IMR-90 (cell line): ENCODE measurements around the gene TBC1D8. TPM values are rescaled to one million over a fixed set of nuclear protein-coding genes. Genes with fewer than 3 reads are reported as not detected.
A peak's percentile ranks its signal among the peaks of the same experiment; 100 is the strongest.

Source experiments
- ATAC-seq: fragments of 200-7000 bp; cut with Tn5 transposase; 2 replicates; pipeline ENCODE4 v1.9.1; 2020; ENCODE audit warnings: low read depth, mild to moderate bottlenecking, moderate library complexity
- BruUV-seq: library from RNA; stranded (reverse); fragments of 400-500 nt; replicated peaks from 2 replicates; lab custom pipeline; 2021; lab: Mats Ljungman, UMichigan
- CTCF ChIA-PET: fragments of 300-600 bp; formaldehyde crosslinking; extraction: SDS; loops from one replicate; lab custom pipeline; 2021; ENCODE audit warnings: antibody characterized with exemption; lab: Yijun Ruan, JAX
- POLR2A ChIA-PET: fragments of 300-600 bp; sonication (Branson Sonifier 250); formaldehyde crosslinking; loops from one replicate; lab custom pipeline; 2022; ENCODE audit warnings: antibody characterized with exemption; ENCODE audit not compliant: unreplicated experiment; lab: Charles Lee
- DNase-seq: peaks from one replicate; pipeline ENCODE4 v3.0.0; 2013
- H2AFZ ChIP-seq: replicated peaks from 2 replicates; pipeline ENCODE3; 2013; ENCODE audit warnings: low read length, mild to moderate bottlenecking; ENCODE audit not compliant: poor library complexity
- H2AK5ac ChIP-seq: 2 replicates; pipeline ENCODE4 v1.6.1; 2013; ENCODE audit warnings: low read depth, low read length, inconsistent platforms
- H2AK9ac ChIP-seq: replicated peaks from 2 replicates; pipeline ENCODE3; 2013; ENCODE audit warnings: mild to moderate bottlenecking, low read depth, low read length, moderate library complexity; ENCODE audit not compliant: poor library complexity
- H2BK120ac ChIP-seq: 2 replicates; pipeline ENCODE4 v1.6.1; 2013; ENCODE audit warnings: low read depth, low read length, inconsistent platforms
- H2BK15ac ChIP-seq: 3 replicates; pipeline ENCODE4 v1.6.1; 2013; ENCODE audit warnings: low read depth, low read length, inconsistent platforms
- H2BK20ac ChIP-seq: 2 replicates; pipeline ENCODE4 v1.6.1; 2013; ENCODE audit warnings: low read depth, mild to moderate bottlenecking, inconsistent platforms, low read length, moderate library complexity
- H2BK5ac ChIP-seq: 2 replicates; pipeline ENCODE4 v1.6.1; 2013; ENCODE audit warnings: mild to moderate bottlenecking, low read depth, low read length, inconsistent platforms; ENCODE audit not compliant: poor library complexity, severe bottlenecking
- H3K14ac ChIP-seq: replicated peaks from 2 replicates; pipeline ENCODE4 v1.6.1; 2013; ENCODE audit warnings: low read depth, low read length, inconsistent platforms
- H3K18ac ChIP-seq: 2 replicates; pipeline ENCODE4 v1.6.1; 2013; ENCODE audit warnings: low read depth, low read length, control low read depth
- H3K23ac ChIP-seq: 2 replicates; pipeline ENCODE4 v1.6.1; 2013; ENCODE audit warnings: low read depth, low read length, inconsistent platforms
- H3K27ac ChIP-seq: 2 replicates; pipeline ENCODE4 v1.5.1; 2013; ENCODE audit warnings: mild to moderate bottlenecking, control low read depth, low read length; ENCODE audit not compliant: insufficient read depth
- H3K27me3 ChIP-seq: 2 replicates; pipeline ENCODE4 v1.6.1; 2013; ENCODE audit warnings: low read length; ENCODE audit not compliant: control insufficient read depth, insufficient read depth
- H3K36me3 ChIP-seq: 2 replicates; pipeline ENCODE4 v1.6.1; 2013; ENCODE audit warnings: low read length, mixed read lengths; ENCODE audit not compliant: control insufficient read depth, insufficient read depth
- H3K4ac ChIP-seq: 2 replicates; pipeline ENCODE4 v1.6.1; 2013; ENCODE audit warnings: low read depth, low read length, inconsistent platforms
- H3K4me1 ChIP-seq: 2 replicates; pipeline ENCODE4 v1.6.1; 2013; ENCODE audit warnings: low read length, mixed read lengths; ENCODE audit not compliant: control insufficient read depth, insufficient read depth
- H3K4me2 ChIP-seq: 2 replicates; pipeline ENCODE4 v1.6.1; 2013; ENCODE audit warnings: low read depth, mild to moderate bottlenecking, control low read depth, low read length, moderate library complexity
- H3K4me3 ChIP-seq: 2 replicates; pipeline ENCODE4 v1.5.1; 2013; ENCODE audit warnings: low read depth, mild to moderate bottlenecking, control low read depth, low read length, moderate library complexity; ENCODE audit not compliant: insufficient read depth
- H3K56ac ChIP-seq: 2 replicates; pipeline ENCODE4 v1.6.1; 2013; ENCODE audit warnings: low read length, inconsistent platforms; ENCODE audit not compliant: insufficient read depth; ENCODE audit errors: extremely low read depth
- H3K79me1 ChIP-seq, 2 experiments: 2 replicates each; pipeline ENCODE4 v1.6.1; 2013; ENCODE audit warnings: low read length in 2 of 2, inconsistent platforms in 1 of 2, low read depth in 1 of 2
- H3K9ac ChIP-seq: 2 replicates; pipeline ENCODE4 v1.6.1; 2013; ENCODE audit warnings: low read depth, low read length, control low read depth
- H3K9me1 ChIP-seq: 2 replicates; pipeline ENCODE4 v1.6.1; 2013; ENCODE audit warnings: low read length, inconsistent platforms; ENCODE audit not compliant: insufficient read depth
- H3K9me3 ChIP-seq: 2 replicates; pipeline ENCODE4 v1.6.1; 2013; ENCODE audit warnings: low read length; ENCODE audit not compliant: control insufficient read depth, insufficient read depth
- H4K20me1 ChIP-seq: 2 replicates; pipeline ENCODE4 v1.6.1; 2013; ENCODE audit warnings: low read length, inconsistent platforms; ENCODE audit not compliant: insufficient read depth
- H4K5ac ChIP-seq: 2 replicates; pipeline ENCODE4 v1.6.1; 2013; ENCODE audit warnings: mild to moderate bottlenecking, low read depth, low read length, control low read depth
- H4K8ac ChIP-seq, 2 experiments: 2 replicates each; pipeline ENCODE4 v1.6.1; 2013; ENCODE audit warnings: low read depth in 2 of 2, low read length in 2 of 2, control low read depth in 1 of 2, inconsistent platforms in 1 of 2
- H4K91ac ChIP-seq: 2 replicates; pipeline ENCODE4 v1.6.1; 2013; ENCODE audit warnings: low read depth, low read length, inconsistent platforms; ENCODE audit not compliant: insufficient read depth
- CEBPB ChIP-seq: IDR thresholded peaks from 2 replicates; pipeline ENCODE4 v1.6.1; 2012; ENCODE audit warnings: low read depth, low read length, improper control_type of control experiment
- ELK1 ChIP-seq: fragments of 150-350 bp; IDR thresholded peaks from 2 replicates; pipeline ENCODE4 v1.6.1; 2016; ENCODE audit warnings: low read depth, mild to moderate bottlenecking, low read length, moderate library complexity, borderline replicate concordance
- FOS ChIP-seq: fragments of 150-350 bp; IDR thresholded peaks from 2 replicates; pipeline ENCODE4 v1.6.1; 2016; ENCODE audit warnings: low read depth, low read length
- RAD21 ChIP-seq: IDR thresholded peaks from 2 replicates; pipeline ENCODE4 v1.6.1; 2012; ENCODE audit warnings: low read length, improper control_type of control experiment
- SMC3 ChIP-seq: fragments of 150-350 bp; IDR thresholded peaks from 2 replicates; pipeline ENCODE4 v1.6.1; 2016; ENCODE audit warnings: low read depth, mild to moderate bottlenecking, antibody characterized with exemption, low read length, moderate library complexity
- whole genome bisulfite sequencing, 2 experiments: methylation state at CpG; one replicate each; pipeline versions ENCODE4 v1.1.5 to v1.1.7; 2013; ENCODE audit warnings: missing lambda C conversion rate in 2 of 2; ENCODE audit not compliant: insufficient read length in 1 of 2; ENCODE audit errors: extremely low coverage in 2 of 2; 5-methylcytosine and 5-hydroxymethylcytosine counted together
- dilution Hi-C: fragments of 300-500 bp; cut with HindIII; formaldehyde crosslinking; loops from one replicate; pipeline ENCODE4 v1.14.3; 2018; ENCODE audit warnings: low sequenced_read_pairs; ENCODE audit not compliant: unreplicated experiment
- in situ Hi-C: fragments of 300-500 bp; cut with MboI; formaldehyde crosslinking; loops from 3 replicates; pipeline ENCODE4 v1.14.3; 2019; ENCODE audit warnings: low sequenced_read_pairs, inconsistent platforms, mixed read lengths
- intact Hi-C: fragments of 100-400 bp; cut with micrococcal nuclease; formaldehyde crosslinking; loops from 2 replicates; pipeline ENCODE4 v1.10.0; 2022
- polyA plus RNA-seq, 3 experiments: library from polyadenylated mRNA; depleted of rRNA; stranded (reverse); fragments of >200 nt; gene quantifications; 2 replicates each; pipeline ENCODE4 v1.2.3, GENCODE V29; 2012; ENCODE audit warnings: low replicate concordance in 1 of 3
- total RNA-seq: library from RNA; depleted of rRNA; stranded (reverse); fragments of >200 nt; gene quantifications from 2 replicates; pipeline ENCODE4 v1.2.3, GENCODE V29; 2012

The TBC1D8 gene
- total and polyA plus RNA-seq, 2 of the 4 experiments (the other 2 are of a cell fraction): 1.3 to 1.5 TPM

- in situ Hi-C loops: no loop called here
- Histone ChIP-seq H2AK9ac (no peak overlapping the region), H2AFZ (no peak overlapping the region), H2AK5ac (no peak overlapping the region), H4K5ac (no peak overlapping the region), H3K27ac (no peak overlapping the region), H3K4me1 (peaks cover 18% of the 10 kb centered on the region), H3K4me2 (no peak overlapping the region), H2BK5ac (peak overlapping the region; percentile 22), H3K4ac (peak overlapping the region; percentile 80; the same call in 1 of the 2 replicates), H4K91ac (no peak overlapping the region), H3K9me3 (no peaks in the 10 kb centered on the region), H4K20me1 (peaks cover 10% of the 10 kb centered on the region; the same call in 1 of the 2 replicates), H3K9ac (no peak overlapping the region), H3K4me3 (no peak overlapping the region), H3K18ac (no peak overlapping the region), H3K9me1 (peaks cover 25% of the 10 kb centered on the region), H3K56ac (no peak overlapping the region), H3K14ac (peak overlapping the region; percentile 84; the same call in 1 of the 2 replicates), H3K36me3 (no peaks in the 10 kb centered on the region), H2BK15ac (peak overlapping the region; percentile 62; the same call in 2 of the 3 replicates), H3K23ac (peak overlapping the region; percentile 1; the same call in 1 of the 2 replicates), H3K27me3 (no peaks in the 10 kb centered on the region), H2BK20ac (peak overlapping the region; percentile 71), H3K79me1 (peaks cover 6 to 40% of the 10 kb centered on the region in 2 experiments; a peak in 3 of 4 replicates), H2BK120ac (peak overlapping the region; percentile 87), H4K8ac (peak overlapping the region in 1 of 2 experiments; percentile 24; a peak in 1 of 4 replicates)
- WGBS, 2 experiments: no CpG with 5 or more reads among the region's 3 CpGs
- no TSS peak for BruUV-seq
- intact Hi-C loops: no loop called here
- dilution Hi-C loops: no loop called here
- CTCF ChIA-PET: interaction anchor here (0.6 to 1.6 kb wide), 3 partner anchors 29 to 89 kb away, joined by 3 to 4 read pairs (median 3); no protein-coding TSS in a partner anchor
- ATAC-seq: peak; percentile 15
- no peak for DNase-seq
- POLR2A ChIA-PET: interaction anchor here (0.5 to 1.0 kb wide), 2 partner anchors 25 to 1176 kb away, joined by 3 to 5 read pairs; partner anchors contain the start of gene TBC1D8
- TF ChIP-seq FOS (no peak), CEBPB (peak; percentile 37; the same call in 1 of the 2 replicates), ELK1 (no peak), SMC3 (no peak), RAD21 (no peak)
Observed at GRCh38 chr2:101125374-101125773, 25.8 kb downstream of the TBC1D8 start.
